Right ventricle myocardium superior (tissue), 1 donor: ENCODE measurements around the gene APC2. TPM values are rescaled to one million over a fixed set of nuclear protein-coding genes. Genes with fewer than 3 reads are reported as not detected.

Source experiments
- ATAC-seq: fragments of 200-7000 bp; cut with Tn5 transposase; one replicate; pipeline ENCODE4 v1.9.1; 2020; ENCODE audit warnings: mild to moderate bottlenecking; ENCODE audit not compliant: poor library complexity
- DNase-seq: peaks from one replicate; pipeline ENCODE4 v3.0.0-alpha.2; 2020
- intact Hi-C: fragments of 100-400 bp; cut with DNase I; formaldehyde crosslinking; loops from one replicate; pipeline ENCODE4 v1.11.2; 2022
- total RNA-seq: library from RNA; stranded (reverse); fragmentation: NEBNext Ultra II Directional; extraction: Animal tissue kit (Norgen Biotek cat#: 25700); gene quantifications from one replicate; pipeline ENCODE4 v1.2.1, GENCODE V29; 2021
- donor health status: DM: no; HTN: yes; CAD: no; lungs with severe emphysema.

The APC2 gene
- total RNA-seq, 1 donor from 2014 or later = 0.22 TPM

GRCh38 chr19:1502433-1503088 lies 52.6 kb downstream of the APC2 start:
- ATAC-seq (no peak), DNase-seq (no peak)
- intact Hi-C loops = no loop called here

GRCh38 chr19:1503089-1503924 lies 53.4 kb downstream of the APC2 start:
- DNase-seq = peak; percentile 72

GRCh38 chr19:1503925-1504773 lies 54.2 kb downstream of the APC2 start:
- ATAC-seq (no peak), DNase-seq (no peak)
- intact Hi-C loops = no loop called here

More at GRCh38 chr19:1503089-1503924, 53.4 kb downstream of the APC2 start:
- intact Hi-C loops = no loop called here
- ATAC-seq = peak; percentile 7

DNA sequence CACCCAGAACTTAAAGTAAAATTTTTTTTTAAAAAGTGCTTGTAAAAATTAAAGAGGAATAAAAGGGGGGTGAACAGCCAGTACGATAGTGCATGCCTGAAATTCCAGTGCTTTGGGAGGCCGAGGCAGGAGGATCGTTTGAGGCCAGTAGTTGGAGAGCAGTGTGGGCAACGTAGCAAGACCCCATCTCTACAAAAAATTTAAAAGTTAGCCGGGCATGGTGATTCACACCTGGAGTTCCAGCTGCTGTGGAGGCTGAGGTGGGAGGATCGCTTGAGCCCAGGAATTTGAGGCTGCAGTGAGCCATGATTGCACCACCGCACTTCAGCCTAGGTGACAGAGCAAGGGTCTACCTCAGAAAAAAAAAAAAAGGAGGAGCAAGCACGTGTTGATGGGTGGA lies 55.1 kb downstream of the APC2 start:
- ATAC-seq (no peak), DNase-seq (no peak)
- intact Hi-C loops = no loop called here

DNA sequence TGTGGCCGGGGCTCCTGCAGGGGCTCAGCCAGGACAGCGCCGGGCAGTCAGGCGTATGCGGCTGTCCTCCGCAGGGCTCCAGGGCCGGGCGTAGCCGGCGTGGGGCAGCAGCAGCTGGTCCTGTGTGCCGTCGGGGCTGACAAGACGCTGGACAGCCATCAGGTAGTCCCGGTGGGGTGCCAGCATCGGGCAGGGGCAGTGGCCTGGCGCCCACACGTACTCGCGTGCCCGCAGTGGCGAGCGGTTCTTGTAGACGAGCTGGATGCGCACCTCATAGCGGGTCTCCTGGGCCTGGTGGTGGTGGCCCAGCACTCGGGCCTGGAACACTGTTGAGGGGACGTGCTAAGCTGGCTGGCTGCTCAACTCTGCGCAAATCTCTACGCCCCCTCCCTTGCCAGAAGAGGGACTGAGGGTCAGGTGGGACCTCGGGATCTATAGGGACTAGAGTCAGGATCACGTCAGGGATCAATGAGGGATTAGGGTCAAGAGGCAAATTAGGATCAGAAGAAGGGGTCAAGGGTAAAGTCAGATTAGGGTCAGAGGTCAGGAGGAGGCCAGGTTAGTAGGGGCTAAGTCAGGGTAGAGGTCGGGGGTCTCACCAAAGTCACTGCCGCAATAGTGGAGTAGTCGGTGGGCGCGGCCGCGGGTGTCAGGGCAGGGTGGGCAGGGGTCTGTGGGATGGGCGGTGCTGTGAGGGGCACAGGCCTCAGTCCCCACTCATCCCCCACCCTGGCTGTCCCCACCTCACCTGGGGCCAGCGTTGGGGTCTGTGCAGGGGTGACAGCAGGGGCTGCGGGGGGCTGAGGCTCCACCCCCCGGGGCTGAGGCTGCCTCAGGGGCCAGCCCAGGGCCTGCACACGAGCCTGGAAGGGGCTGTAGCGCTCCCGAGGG lies 56.3 kb downstream of the APC2 start:
- intact Hi-C loops = no loop called here
- no peak for ATAC-seq
- DNase-seq = no peak

DNA sequence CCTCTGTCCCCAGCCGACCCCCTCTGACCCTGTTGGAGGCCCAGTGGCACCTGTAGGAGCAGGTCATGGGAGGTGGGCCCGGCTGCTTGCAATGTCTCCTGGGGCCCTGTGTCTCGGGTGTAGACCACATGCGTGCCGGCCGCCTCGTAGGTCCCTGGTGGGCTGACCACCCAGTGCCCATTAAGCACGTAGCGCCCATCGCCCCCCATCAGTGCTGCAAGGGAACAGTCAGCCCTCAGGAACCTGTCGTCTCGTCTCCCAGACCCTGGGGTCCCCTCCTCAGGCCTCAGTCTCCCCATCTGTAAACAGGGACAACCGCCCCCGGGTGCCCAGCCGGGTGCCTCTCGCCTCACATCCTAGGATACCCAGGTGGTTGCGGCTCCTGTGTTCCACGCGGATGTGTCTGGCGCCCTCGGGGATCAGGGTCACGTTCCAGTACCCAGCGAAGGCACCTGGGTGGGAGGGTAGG lies 57.3 kb downstream of the APC2 start:
- ATAC-seq = no peak
- intact Hi-C loops = no loop called here

DNA sequence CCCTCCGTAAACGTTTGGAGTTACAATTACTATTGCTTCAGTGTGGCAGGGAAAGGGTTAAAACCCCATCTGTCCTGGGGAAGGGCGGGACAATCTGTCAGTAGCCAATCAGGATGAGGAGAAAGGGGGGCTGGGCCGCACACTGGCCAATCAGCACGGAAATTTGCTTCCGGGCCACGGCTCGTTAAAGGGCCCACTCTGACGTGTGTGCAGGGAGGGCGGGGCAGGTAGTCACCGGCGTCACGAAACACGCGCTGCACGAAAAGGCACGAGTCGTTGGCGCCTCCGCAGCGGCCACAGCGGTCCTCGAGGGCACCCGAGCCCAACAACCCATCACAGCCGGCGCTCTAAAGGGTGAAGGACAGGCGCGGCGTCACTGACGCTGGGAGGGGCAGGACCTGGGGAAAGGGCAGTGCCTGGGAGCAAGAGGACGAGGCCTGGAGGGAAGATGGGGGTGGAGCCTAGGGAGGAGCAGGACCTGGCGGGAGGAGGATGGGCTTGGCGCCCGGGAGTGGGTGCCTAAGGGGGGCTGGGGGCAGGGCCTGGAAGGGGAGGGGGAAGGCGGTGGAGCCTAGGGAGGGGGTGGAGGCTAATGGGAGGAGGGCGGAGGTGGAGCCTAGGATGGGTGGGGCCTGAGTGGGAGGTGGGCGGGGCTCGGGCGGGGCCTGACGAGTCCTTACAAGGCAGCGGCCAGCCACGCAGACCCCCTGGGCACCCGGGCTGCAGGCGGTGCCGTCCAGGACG lies 58.0 kb downstream of the APC2 start:
- peak; percentile 93 for ATAC-seq
- intact Hi-C loops = no loop called here
- peak; percentile 95 for DNase-seq

More for the DNA sequence above, 57.3 kb downstream of the APC2 start:
- no peak for DNase-seq

DNA sequence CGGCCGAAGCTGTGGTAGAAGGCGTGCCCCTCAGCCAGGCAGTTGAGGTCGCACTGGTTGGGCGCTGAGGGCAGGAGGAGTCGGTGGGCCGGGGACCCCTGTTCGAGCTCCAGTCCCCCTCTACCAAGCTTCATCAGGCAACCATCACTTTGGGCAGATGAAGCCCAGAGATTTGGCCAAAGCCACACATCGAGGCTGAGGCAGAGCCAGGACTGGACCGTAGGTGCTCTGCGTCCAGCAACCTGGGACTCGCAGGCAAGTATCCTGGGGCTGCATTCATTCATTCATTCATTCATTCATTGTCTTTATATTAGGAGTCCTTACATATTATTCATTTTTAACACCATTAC lies 58.6 kb downstream of the APC2 start:
- intact Hi-C loops = no loop called here
- DNase-seq (no peak), ATAC-seq (no peak)

GRCh38 chr19:1509602-1510441 lies 59.9 kb downstream of the APC2 start:
- no peak for DNase-seq
- intact Hi-C loops = no loop called here
- ATAC-seq = no peak

DNA sequence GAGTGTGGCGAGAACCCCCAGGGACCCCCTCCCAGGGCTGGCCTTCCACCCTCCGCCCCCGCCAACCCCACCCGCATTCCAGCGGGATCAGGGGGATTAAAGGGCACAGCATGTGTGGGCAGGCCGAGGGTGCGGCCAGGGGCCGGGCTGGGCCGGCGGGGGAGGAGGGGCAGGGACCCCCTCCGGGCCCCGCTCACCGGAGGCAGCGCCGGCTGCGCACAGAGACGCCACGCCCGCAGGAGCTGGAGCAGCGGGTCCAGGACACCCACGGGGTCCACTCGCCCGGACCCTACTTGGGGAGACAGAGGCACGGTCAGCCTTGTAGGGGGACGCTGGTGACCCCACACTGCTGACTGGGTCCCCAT lies 60.5 kb downstream of the APC2 start:
- DNase-seq (no peak), ATAC-seq (no peak)
- intact Hi-C loops = no loop called here

DNA sequence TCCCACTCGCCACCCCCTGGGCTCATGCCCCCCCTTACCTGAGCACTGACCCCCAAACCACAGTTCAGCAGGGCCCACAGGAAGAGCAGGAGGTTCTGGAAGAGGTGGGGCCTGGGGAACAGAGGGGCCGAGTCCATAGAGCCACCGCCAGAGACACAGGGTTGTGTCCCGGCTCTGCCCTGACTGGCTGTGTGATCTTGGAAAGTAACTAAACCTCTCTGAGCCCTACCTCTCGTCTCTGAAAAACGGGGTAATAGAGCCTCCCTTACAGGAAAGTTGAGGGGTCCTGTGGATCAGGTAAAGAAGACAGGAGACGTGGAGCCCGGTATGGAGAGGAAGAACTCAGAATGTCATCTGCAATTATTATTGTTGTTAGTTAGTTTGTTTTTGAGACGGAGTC lies 60.9 kb downstream of the APC2 start:
- ATAC-seq (no peak), DNase-seq (no peak)
- intact Hi-C loops = no loop called here

DNA sequence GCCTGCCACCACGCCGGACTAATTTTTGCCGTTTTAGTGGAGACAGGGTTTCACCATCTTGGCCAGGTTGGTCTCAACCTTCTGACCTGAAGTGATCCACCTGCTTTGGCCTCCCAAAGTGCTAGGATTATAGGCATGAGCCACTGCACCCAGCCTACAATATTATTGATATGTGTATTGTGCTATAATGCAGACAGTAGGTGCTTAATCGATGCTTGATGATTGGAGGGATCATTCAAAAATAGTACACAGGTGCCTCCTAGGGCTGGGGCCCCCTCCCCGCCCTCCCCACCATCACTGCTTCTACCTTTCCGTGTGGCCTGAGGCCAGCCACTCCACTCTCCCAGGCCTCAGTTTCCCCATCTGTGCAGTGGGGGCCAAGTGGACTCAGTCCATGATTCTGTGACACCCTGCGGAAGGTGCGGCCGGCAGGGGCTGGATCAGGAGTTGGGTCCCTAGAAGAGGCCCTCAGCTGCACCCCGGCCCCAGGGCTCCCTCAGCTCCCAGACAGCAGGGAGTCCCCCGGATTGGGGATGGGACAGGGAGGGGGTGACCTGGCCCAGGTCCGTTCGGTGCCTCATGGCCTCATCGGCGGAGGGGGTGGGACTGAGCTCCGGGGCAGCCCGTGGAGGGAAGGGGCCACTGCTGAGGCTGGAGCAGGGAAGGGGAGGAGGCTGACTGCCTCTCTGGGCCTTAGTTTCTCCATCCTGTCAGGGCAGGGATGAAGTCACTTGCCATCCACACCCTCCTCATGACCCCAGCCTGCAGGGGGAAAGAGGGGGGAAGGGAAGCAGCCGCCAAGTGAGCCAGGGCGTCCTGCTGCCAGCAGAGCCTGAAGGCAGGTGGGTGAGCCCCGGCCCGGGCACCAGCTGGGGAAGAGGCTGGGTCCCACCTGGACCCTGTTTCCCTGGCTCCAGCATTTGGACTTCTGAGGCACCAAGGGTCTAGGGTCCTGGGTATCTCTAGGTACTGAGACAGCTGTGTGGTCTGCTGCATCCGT lies 61.7 kb downstream of the APC2 start:
- DNase-seq (no peak), ATAC-seq (no peak)
- intact Hi-C loops = no loop called here

- ATAC-seq = peak; percentile 72
- intact Hi-C loops = no loop called here
- peak; percentile 74 for DNase-seq
Observed at GRCh38 chr19:1512671-1513498, 63.0 kb downstream of the APC2 start, which contains the start of gene ADAMTSL5. Gene ADAMTSL5 (minus strand): TSS chr19:1513019. CDS start chr19:1510943, 2,076 bp downstream.

- peak; percentile 68 for DNase-seq
- intact Hi-C loops = no loop called here
- ATAC-seq = peak; percentile 64
Observed at GRCh38 chr19:1513499-1514294, 63.8 kb downstream of the APC2 start.
